NCI-H2227 treated with DMSO at 0.1 percent for 48 hours (cell line): ENCODE data around the gene CROT.

ENCODE experiments used
- DNase-seq: peaks from one replicate; lab custom pipeline; 2025; lab: John Stamatoyannopoulos, UW

CROT gene

GRCh38 chr7:87342231-87342630, 3.2 kb upstream of the CROT start:
- DNase-seq = no peak

GRCh38 chr7:87344446-87344845, 1.0 kb upstream of the CROT start:
- DNase-seq = no peak

- no peak for DNase-seq
Observed at GRCh38 chr7:87345962-87346371, 503 bp downstream of the CROT start.

GRCh38 chr7:87347207-87347606, 1.7 kb downstream of the CROT start:
- no peak for DNase-seq

GRCh38 chr7:87347664-87348063, 2.2 kb downstream of the CROT start:
- DNase-seq = no peak

- DNase-seq = no peak
Observed at GRCh38 chr7:87354749-87355148, 9.3 kb downstream of the CROT start.

GRCh38 chr7:87356448-87356847, 11.0 kb downstream of the CROT start:
- DNase-seq = no peak

GRCh38 chr7:87359366-87359765, 13.9 kb downstream of the CROT start:
- DNase-seq = no peak

- DNase-seq = no peak
Observed at GRCh38 chr7:87361320-87361719, 15.9 kb downstream of the CROT start.

- DNase-seq = no peak
Observed at GRCh38 chr7:87363342-87363741, 17.9 kb downstream of the CROT start.

GRCh38 chr7:87364246-87364645, 18.8 kb downstream of the CROT start:
- no peak for DNase-seq

- no peak for DNase-seq
Observed at GRCh38 chr7:87369216-87369615, 23.8 kb downstream of the CROT start.

GRCh38 chr7:87370660-87371180, 25.3 kb downstream of the CROT start:
- no peak for DNase-seq

- DNase-seq = no peak
Observed at GRCh38 chr7:87375662-87376435, 30.4 kb downstream of the CROT start.

GRCh38 chr7:87380905-87381304, 35.4 kb downstream of the CROT start:
- DNase-seq = no peak

GRCh38 chr7:87391020-87391701, 45.7 kb downstream of the CROT start:
- no peak for DNase-seq

- DNase-seq = no peak
Observed at GRCh38 chr7:87395442-87396020, 50.1 kb downstream of the CROT start.

- DNase-seq = no peak
Observed at GRCh38 chr7:87398446-87398845, 53.0 kb downstream of the CROT start.

GRCh38 chr7:87404674-87405073, 59.2 kb downstream of the CROT start:
- DNase-seq = no peak

- DNase-seq = no peak
Observed at GRCh38 chr7:87411186-87411585, 65.7 kb downstream of the CROT start.

- DNase-seq = no peak
Observed at GRCh38 chr7:87413029-87413428, 67.6 kb downstream of the CROT start.

GRCh38 chr7:87413951-87414793, 68.7 kb downstream of the CROT start:
- no peak for DNase-seq
